ENCODE results near the gene TRIM31.

GRCh38 chr6:30096829-30097228, 16.1 kb downstream of the TRIM31 start:
- TF ChIP-seq CTCF (conservative IDR thresholded peaks at IDR 0.05): no peak
- no peak for TF ChIP-seq ZFX (IDR thresholded peaks at IDR 0.05)

Measured in C4-2B (cell line).